Loucy (cell line): ENCODE measurements around the gene TAGAP.
A peak's percentile ranks its signal among the peaks of the same experiment; 100 is the strongest.

ENCODE experiments used
- H2AFZ ChIP-seq: fragments of 200-600 bp; sonication (generic); 2 replicates; pipeline ENCODE4 v1.6.0; 2016; ENCODE audit warnings: antibody characterized with exemption, mild to moderate bottlenecking, low read length, moderate library complexity
- H3F3A ChIP-seq: fragments of 200-600 bp; 2 replicates; pipeline ENCODE4 v1.6.0; 2016; ENCODE audit warnings: antibody characterized with exemption, low read depth, mild to moderate bottlenecking
- H3K27me3 ChIP-seq: fragments of 200-600 bp; sonication (generic); 2 replicates; pipeline ENCODE4 v1.6.1; 2014; ENCODE audit warnings: low read length, mild to moderate bottlenecking; ENCODE audit not compliant: insufficient read depth, poor library complexity, severe bottlenecking
- H3K36me3 ChIP-seq: fragments of 200-600 bp; sonication (generic); 2 replicates; pipeline ENCODE4 v1.6.1; 2016; ENCODE audit warnings: low read length; ENCODE audit not compliant: insufficient read depth
- H3K4me1 ChIP-seq: fragments of 200-600 bp; sonication (generic); 2 replicates; pipeline ENCODE4 v1.5.1; 2014; ENCODE audit warnings: low read length, mild to moderate bottlenecking; ENCODE audit not compliant: insufficient read depth, poor library complexity, severe bottlenecking
- H3K4me2 ChIP-seq: fragments of 200-600 bp; sonication (generic); 2 replicates; pipeline ENCODE4 v1.6.0; 2014; ENCODE audit warnings: antibody characterized with exemption, low read length, low read depth, mild to moderate bottlenecking; ENCODE audit not compliant: poor library complexity, severe bottlenecking
- H3K4me3 ChIP-seq: fragments of 200-600 bp; sonication (generic); 2 replicates; pipeline ENCODE4 v1.5.1; 2014; ENCODE audit warnings: low read length, mild to moderate bottlenecking, mixed read lengths; ENCODE audit not compliant: poor library complexity, severe bottlenecking
- H3K79me2 ChIP-seq: fragments of 200-600 bp; sonication (generic); 2 replicates; pipeline ENCODE4 v1.6.1; 2014; ENCODE audit warnings: low read length; ENCODE audit not compliant: insufficient read depth
- H3K9ac ChIP-seq: fragments of 200-600 bp; sonication (generic); 2 replicates; pipeline ENCODE4 v1.6.0; 2014; ENCODE audit warnings: mild to moderate bottlenecking, low read depth, low read length, moderate library complexity; ENCODE audit not compliant: poor library complexity, severe bottlenecking
- H3K9me2 ChIP-seq: fragments of 200-600 bp; sonication (generic); replicated peaks from 2 replicates; pipeline ENCODE4 v1.6.1; 2016; ENCODE audit warnings: low read depth, low read length, mixed read lengths
- H3K9me3 ChIP-seq: fragments of 200-600 bp; sonication (generic); 2 replicates; pipeline ENCODE4 v1.6.1; 2014; ENCODE audit warnings: mild to moderate bottlenecking, antibody characterized with exemption, low read length, low read depth; ENCODE audit not compliant: insufficient read depth
- H4K20me1 ChIP-seq: fragments of 200-600 bp; sonication (generic); 2 replicates; pipeline ENCODE4 v1.6.0; 2014; ENCODE audit warnings: antibody characterized with exemption, low read length, mild to moderate bottlenecking; ENCODE audit not compliant: insufficient read depth, poor library complexity, severe bottlenecking
- CTCF ChIP-seq: fragments of 200-600 bp; sonication (generic); conservative IDR thresholded peaks from 2 replicates; pipeline ENCODE4 v1.5.1; 2014; ENCODE audit warnings: mild to moderate bottlenecking, antibody characterized with exemption, low read length
- EZH2phosphoT487 ChIP-seq: fragments of 200-600 bp; IDR thresholded peaks from 2 replicates; pipeline ENCODE4 v1.6.1; 2018; ENCODE audit warnings: antibody characterized with exemption, mild to moderate bottlenecking, moderate library complexity, borderline replicate concordance

The TAGAP gene

DNA sequence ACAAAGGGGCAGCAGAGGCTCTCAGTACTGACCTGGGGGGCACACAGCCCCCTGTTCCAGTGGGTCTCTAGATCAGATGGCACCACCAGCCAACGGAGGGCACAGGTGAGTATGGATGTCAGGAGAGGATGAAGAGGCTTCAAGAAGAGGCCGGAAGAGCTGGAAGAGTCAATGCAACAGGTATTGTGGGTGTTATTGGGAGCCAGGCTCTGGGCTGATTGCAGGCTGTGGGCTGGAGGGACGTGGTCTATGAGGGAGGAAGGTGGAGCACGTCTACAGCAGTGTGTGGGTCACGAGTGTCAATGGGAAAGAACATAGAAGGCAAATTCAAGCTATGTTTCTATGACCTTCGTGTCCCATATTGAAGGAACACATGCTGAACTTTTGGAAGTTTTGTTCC lies 18.8 kb upstream of the TAGAP start:
- no peaks in the 10 kb centered on the region for H3F3A ChIP-seq
- H4K20me1 ChIP-seq: no peaks in the 10 kb centered on the region
- H3K9ac ChIP-seq: no peak overlapping the region
- no peaks in the 10 kb centered on the region for H3K79me2 ChIP-seq
- no peaks in the 10 kb centered on the region for H3K27me3 ChIP-seq
- no peaks in the 10 kb centered on the region for H3K9me2 ChIP-seq
- no peak overlapping the region for H3K4me2 ChIP-seq
- no peak overlapping the region for H3K4me3 ChIP-seq
- H3K36me3 ChIP-seq: no peaks in the 10 kb centered on the region
- peaks cover 24% of the 10 kb centered on the region for H3K4me1 ChIP-seq
- TF ChIP-seq CTCF (no peak), EZH2phosphoT487 (no peak)
- no peaks in the 10 kb centered on the region for H3K9me3 ChIP-seq
- no peak overlapping the region for H2AFZ ChIP-seq

- Histone ChIP-seq H2AFZ (0 out of 2 replicates have a peak overlapping the region, but pooled peaks have one; percentile 54), H4K20me1 (no peaks in the 10 kb centered on the region), H3K27me3 (no peaks in the 10 kb centered on the region), H3K9ac (peak overlapping the region; percentile 29), H3K4me1 (peaks cover 24% of the 10 kb centered on the region), H3K36me3 (no peaks in the 10 kb centered on the region), H3K4me3 (peak overlapping the region; percentile 11), H3K79me2 (no peaks in the 10 kb centered on the region), H3K9me3 (no peaks in the 10 kb centered on the region), H3K4me2 (peak overlapping the region; percentile 42), H3F3A (no peaks in the 10 kb centered on the region), H3K9me2 (no peaks in the 10 kb centered on the region)
- TF ChIP-seq CTCF (no peak), EZH2phosphoT487 (no peak)
Observed at GRCh38 chr6:159062976-159063375, 18.2 kb upstream of the TAGAP start.

DNA sequence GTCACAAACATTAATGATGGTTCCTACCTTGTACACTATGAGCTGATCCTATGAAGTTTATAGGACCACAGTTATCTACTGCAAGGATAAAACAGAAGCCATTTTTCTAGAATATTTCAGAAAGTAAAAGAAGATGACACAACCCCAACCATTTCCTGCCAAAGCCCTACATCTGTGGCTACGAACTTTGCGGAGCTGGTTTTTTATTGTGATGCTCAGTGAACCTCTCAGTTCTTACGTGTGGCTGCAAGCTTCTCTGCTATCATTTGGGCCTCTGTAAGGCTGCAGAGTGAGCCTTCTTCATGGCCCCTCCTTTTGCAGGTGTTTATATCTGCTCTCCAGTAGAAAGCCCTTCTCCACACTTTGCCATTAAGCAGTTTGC lies 17.8 kb upstream of the TAGAP start:
- no peaks in the 10 kb centered on the region for H4K20me1 ChIP-seq
- peak overlapping the region; percentile 29 for H3K9ac ChIP-seq
- H3K9me3 ChIP-seq: no peaks in the 10 kb centered on the region
- H2AFZ ChIP-seq: peak overlapping the region; percentile 54; the same call in 1 of the 2 replicates
- no peaks in the 10 kb centered on the region for H3K79me2 ChIP-seq
- no peaks in the 10 kb centered on the region for H3K27me3 ChIP-seq
- peaks cover 24% of the 10 kb centered on the region for H3K4me1 ChIP-seq
- H3K36me3 ChIP-seq: no peaks in the 10 kb centered on the region
- H3K4me3 ChIP-seq: peak overlapping the region; percentile 11
- H3K9me2 ChIP-seq: no peaks in the 10 kb centered on the region
- TF ChIP-seq EZH2phosphoT487: no peak
- no peak for TF ChIP-seq CTCF
- H3F3A ChIP-seq: no peaks in the 10 kb centered on the region
- peak overlapping the region; percentile 42 for H3K4me2 ChIP-seq
